Measurements from ENCODE around the gene ENKD1.
A peak's percentile ranks its signal among the peaks of the same experiment; 100 is the strongest.

Gene ENKD1

DNA sequence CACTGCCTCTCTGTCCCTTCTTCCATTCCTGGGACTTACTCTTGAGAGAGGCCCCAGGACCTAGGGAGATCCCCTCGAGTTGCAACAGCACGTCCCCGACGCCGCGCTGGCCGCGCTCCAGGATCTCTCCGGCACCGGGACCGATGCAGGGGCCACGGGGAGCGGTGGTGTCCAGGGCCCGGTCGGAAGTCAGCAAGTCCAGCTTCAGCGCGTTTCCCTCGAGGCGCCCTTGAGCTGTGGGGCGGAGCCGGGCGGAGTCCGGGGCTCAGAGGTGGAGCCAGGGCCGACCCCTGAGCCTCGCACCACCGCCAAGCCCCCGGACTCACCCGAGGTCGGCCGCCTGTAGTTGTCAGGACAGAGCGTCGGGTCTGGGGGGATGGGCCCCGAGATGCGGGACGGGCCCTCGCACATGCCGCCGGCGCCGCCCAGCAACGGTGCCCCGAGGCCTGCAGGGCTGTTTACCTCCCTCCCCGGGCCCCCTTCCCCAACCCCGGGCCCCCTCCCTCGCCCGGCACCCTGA, 458 bp downstream of the ENKD1 start:
- H3K4me1 ChIP-seq (ENCODE audit: control insufficient read depth, insufficient read depth, low read depth, low read length), result peaks cover 26% of the 10 kb centered on the region
- H3K18ac ChIP-seq (ENCODE audit: low read depth in 1 of 2, low read length in 2 of 2), result peak overlapping the region in 1 of 2 experiments; percentile 18
- H3K4me2 ChIP-seq (ENCODE audit: low read length, poor library complexity, severe bottlenecking), result peak overlapping the region; percentile 79
- 2% methylated on average over 43 of the region's 46 CpGs for WGBS
- peak; percentile 67 for DNase-seq
- H2BK15ac ChIP-seq (ENCODE audit: low read depth, poor library complexity, severe bottlenecking), result peak overlapping the region; percentile 26
- H3K4ac ChIP-seq (ENCODE audit: low read depth in 1 of 2, low read length in 2 of 2), result peak overlapping the region in 1 of 2 experiments; percentile 42
- H3K36me3 ChIP-seq (ENCODE audit: control insufficient read depth in 1 of 2, insufficient read depth in 2 of 2, low read depth in 1 of 2, low read length in 2 of 2), result peaks cover 25 to 27% of the 10 kb centered on the region in 2 experiments
- H3K9me3 ChIP-seq (ENCODE audit: control insufficient read depth, low read length), result no peaks in the 10 kb centered on the region
- peak overlapping the region; percentile 2 for H4K8ac ChIP-seq (ENCODE audit: low read length)
- H3K79me1 ChIP-seq (replicated peaks; ENCODE audit: low read length, poor library complexity, severe bottlenecking), result peaks cover 3% of the 10 kb centered on the region
- H2AK5ac ChIP-seq (ENCODE audit: low read length, severe bottlenecking), result no peak overlapping the region
- H4K91ac ChIP-seq (ENCODE audit: low read length), result no peak overlapping the region
- no peak overlapping the region for H2BK120ac ChIP-seq (ENCODE audit: low read depth, low read length)
- peak overlapping the region; percentile 62 for H2AFZ ChIP-seq (ENCODE audit: low read depth, low read length)
- H3K14ac ChIP-seq (ENCODE audit: low read length in 2 of 2), result no peak overlapping the region
- H3K23ac ChIP-seq (ENCODE audit: low read length in 2 of 2), result no peak overlapping the region
- no peak overlapping the region for H2BK5ac ChIP-seq (ENCODE audit: low read depth, low read length, poor library complexity, severe bottlenecking)
- peak overlapping the region; percentile 73 to 85 for H3K4me3 ChIP-seq (ENCODE audit: insufficient read depth in 1 of 2, low read depth in 1 of 2, low read length in 2 of 2)
- no peaks in the 10 kb centered on the region for H3K27me3 ChIP-seq (ENCODE audit: control insufficient read depth in 1 of 2, insufficient read depth in 1 of 2, low read length in 2 of 2)
- no peak overlapping the region for H3K27ac ChIP-seq (ENCODE audit: low read length, poor library complexity, severe bottlenecking)
- H3K9ac ChIP-seq (ENCODE audit: low read length), result peak overlapping the region; percentile 93
- no peak overlapping the region for H2BK12ac ChIP-seq (ENCODE audit: low read length in 2 of 2)

DNA sequence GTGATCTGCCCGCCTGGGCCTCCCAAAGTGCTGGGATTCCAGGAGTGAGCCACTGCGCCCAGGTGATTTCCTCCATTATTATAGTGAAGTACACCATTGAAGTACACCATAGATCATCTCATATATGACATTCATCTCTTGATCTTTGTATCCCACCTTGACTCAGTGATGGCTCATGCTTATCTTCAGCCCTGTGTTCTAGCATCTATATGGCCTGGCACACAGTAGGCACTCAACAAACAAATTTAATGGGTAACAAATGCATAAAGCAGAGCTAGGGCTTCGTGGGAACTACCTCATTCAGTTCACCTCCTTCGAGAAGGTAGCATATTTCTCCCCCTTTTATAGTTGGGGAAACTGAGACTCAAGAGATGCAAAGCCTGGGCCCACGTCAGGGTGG, 952 bp downstream of the ENKD1 start:
- Histone ChIP-seq H4K8ac (ENCODE audit: low read length) (no peak overlapping the region), H3K23ac (ENCODE audit: low read length in 2 of 2) (no peak overlapping the region), H2BK12ac (ENCODE audit: low read length in 2 of 2) (no peak overlapping the region), H2BK120ac (ENCODE audit: low read depth, low read length) (no peak overlapping the region), H3K18ac (ENCODE audit: low read depth in 1 of 2, low read length in 2 of 2) (no peak overlapping the region), H3K27ac (ENCODE audit: low read length, poor library complexity, severe bottlenecking) (no peak overlapping the region), H3K36me3 (ENCODE audit: control insufficient read depth in 1 of 2, insufficient read depth in 2 of 2, low read depth in 1 of 2, low read length in 2 of 2) (peaks cover 25 to 27% of the 10 kb centered on the region in 2 experiments), H3K4me2 (ENCODE audit: low read length, poor library complexity, severe bottlenecking) (peak overlapping the region; percentile 79), H2BK5ac (ENCODE audit: low read depth, low read length, poor library complexity, severe bottlenecking) (no peak overlapping the region), H3K79me1 (replicated peaks; ENCODE audit: low read length, poor library complexity, severe bottlenecking) (peaks cover 3% of the 10 kb centered on the region), H3K4ac (ENCODE audit: low read depth in 1 of 2, low read length in 2 of 2) (peak overlapping the region in 1 of 2 experiments; percentile 42), H3K4me1 (ENCODE audit: control insufficient read depth, insufficient read depth, low read depth, low read length) (peaks cover 29% of the 10 kb centered on the region), H2BK15ac (ENCODE audit: low read depth, poor library complexity, severe bottlenecking) (no peak overlapping the region), H3K14ac (ENCODE audit: low read length in 2 of 2) (no peak overlapping the region), H2AK5ac (ENCODE audit: low read length, severe bottlenecking) (no peak overlapping the region), H4K91ac (ENCODE audit: low read length) (no peak overlapping the region), H3K4me3 (ENCODE audit: insufficient read depth in 1 of 2, low read depth in 1 of 2, low read length in 2 of 2) (peak overlapping the region in 1 of 2 experiments; percentile 85), H3K9me3 (ENCODE audit: control insufficient read depth, low read length) (no peaks in the 10 kb centered on the region), H2AFZ (ENCODE audit: low read depth, low read length) (no peak overlapping the region), H3K27me3 (ENCODE audit: control insufficient read depth in 1 of 2, insufficient read depth in 1 of 2, low read length in 2 of 2) (no peaks in the 10 kb centered on the region), H3K9ac (ENCODE audit: low read length) (peak overlapping the region; percentile 93)
- no peak for DNase-seq
- WGBS, result 80% methylated on average over 5 of the region's 5 CpGs

DNA sequence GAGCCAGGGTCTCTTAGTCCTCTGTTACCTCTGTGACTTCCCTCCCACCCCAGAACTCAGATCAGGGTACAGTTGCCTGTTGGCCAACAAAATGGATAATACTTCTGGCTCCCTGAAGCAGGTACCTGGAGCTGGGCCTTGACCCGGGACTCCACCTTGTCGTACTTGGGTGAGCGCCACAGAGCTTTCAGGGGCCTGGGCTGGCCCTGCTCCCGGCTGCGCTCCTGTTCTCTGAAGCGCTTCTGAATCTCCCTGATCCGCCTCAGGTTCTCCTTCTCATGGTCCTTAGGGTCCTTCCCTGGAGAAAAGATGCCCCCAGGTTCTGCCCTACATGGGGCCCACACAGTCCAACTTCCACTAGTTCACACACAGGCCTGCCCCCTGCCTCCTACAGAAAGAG, 1.7 kb downstream of the ENKD1 start:
- Histone ChIP-seq H2BK15ac (ENCODE audit: low read depth, poor library complexity, severe bottlenecking) (no peak overlapping the region), H3K4me3 (ENCODE audit: insufficient read depth in 1 of 2, low read depth in 1 of 2, low read length in 2 of 2) (no peak overlapping the region), H3K9me3 (ENCODE audit: control insufficient read depth, low read length) (no peaks in the 10 kb centered on the region), H4K91ac (ENCODE audit: low read length) (no peak overlapping the region), H2AK5ac (ENCODE audit: low read length, severe bottlenecking) (no peak overlapping the region), H3K4me2 (ENCODE audit: low read length, poor library complexity, severe bottlenecking) (no peak overlapping the region), H3K9ac (ENCODE audit: low read length) (no peak overlapping the region), H3K4me1 (ENCODE audit: control insufficient read depth, insufficient read depth, low read depth, low read length) (peaks cover 29% of the 10 kb centered on the region), H3K27ac (ENCODE audit: low read length, poor library complexity, severe bottlenecking) (no peak overlapping the region), H2BK12ac (ENCODE audit: low read length in 2 of 2) (no peak overlapping the region), H2AFZ (ENCODE audit: low read depth, low read length) (no peak overlapping the region), H4K8ac (ENCODE audit: low read length) (no peak overlapping the region), H3K36me3 (ENCODE audit: control insufficient read depth in 1 of 2, insufficient read depth in 2 of 2, low read depth in 1 of 2, low read length in 2 of 2) (peaks cover 25 to 27% of the 10 kb centered on the region in 2 experiments), H2BK5ac (ENCODE audit: low read depth, low read length, poor library complexity, severe bottlenecking) (no peak overlapping the region), H3K27me3 (ENCODE audit: control insufficient read depth in 1 of 2, insufficient read depth in 1 of 2, low read length in 2 of 2) (no peaks in the 10 kb centered on the region), H3K18ac (ENCODE audit: low read depth in 1 of 2, low read length in 2 of 2) (no peak overlapping the region), H3K79me1 (replicated peaks; ENCODE audit: low read length, poor library complexity, severe bottlenecking) (peaks cover 3% of the 10 kb centered on the region), H3K14ac (ENCODE audit: low read length in 2 of 2) (no peak overlapping the region), H3K23ac (ENCODE audit: low read length in 2 of 2) (no peak overlapping the region), H3K4ac (ENCODE audit: low read depth in 1 of 2, low read length in 2 of 2) (no peak overlapping the region), H2BK120ac (ENCODE audit: low read depth, low read length) (no peak overlapping the region)
- 97% methylated on average over 7 of the region's 7 CpGs for WGBS
- no peak for DNase-seq

DNA sequence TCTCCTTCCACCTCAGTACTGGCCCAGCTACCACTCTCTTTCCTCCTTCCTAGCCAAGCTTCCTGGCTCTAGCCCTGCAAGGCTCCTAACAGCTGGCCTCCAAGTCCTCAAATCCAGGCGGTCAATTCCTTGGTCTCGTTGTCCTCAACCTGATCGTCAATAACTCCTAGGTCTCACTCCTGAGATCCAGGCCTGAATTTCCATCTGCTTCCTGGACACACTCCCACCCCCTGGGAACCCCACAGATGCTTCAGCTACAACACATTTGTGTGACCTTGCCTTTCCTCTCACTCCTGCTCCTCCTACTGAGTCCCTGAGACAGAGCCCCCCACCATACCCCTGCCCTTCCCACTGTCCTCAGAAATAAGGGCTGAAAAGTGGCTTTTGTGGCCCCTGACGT, 2.3 kb downstream of the ENKD1 start:
- Histone ChIP-seq H4K8ac (ENCODE audit: low read length) (no peak overlapping the region), H2BK12ac (ENCODE audit: low read length in 2 of 2) (no peak overlapping the region), H2AK5ac (ENCODE audit: low read length, severe bottlenecking) (no peak overlapping the region), H3K9ac (ENCODE audit: low read length) (no peak overlapping the region), H3K23ac (ENCODE audit: low read length in 2 of 2) (no peak overlapping the region), H3K27ac (ENCODE audit: low read length, poor library complexity, severe bottlenecking) (no peak overlapping the region), H2BK120ac (ENCODE audit: low read depth, low read length) (no peak overlapping the region), H4K91ac (ENCODE audit: low read length) (no peak overlapping the region), H3K27me3 (ENCODE audit: control insufficient read depth in 1 of 2, insufficient read depth in 1 of 2, low read length in 2 of 2) (no peaks in the 10 kb centered on the region), H3K4me2 (ENCODE audit: low read length, poor library complexity, severe bottlenecking) (no peak overlapping the region), H2BK5ac (ENCODE audit: low read depth, low read length, poor library complexity, severe bottlenecking) (no peak overlapping the region), H3K9me3 (ENCODE audit: control insufficient read depth, low read length) (no peaks in the 10 kb centered on the region), H3K18ac (ENCODE audit: low read depth in 1 of 2, low read length in 2 of 2) (no peak overlapping the region), H2AFZ (ENCODE audit: low read depth, low read length) (no peak overlapping the region), H3K36me3 (ENCODE audit: control insufficient read depth in 1 of 2, insufficient read depth in 2 of 2, low read depth in 1 of 2, low read length in 2 of 2) (peaks cover 25 to 27% of the 10 kb centered on the region in 2 experiments), H3K79me1 (replicated peaks; ENCODE audit: low read length, poor library complexity, severe bottlenecking) (peaks cover 6% of the 10 kb centered on the region), H2BK15ac (ENCODE audit: low read depth, poor library complexity, severe bottlenecking) (no peak overlapping the region), H3K4me1 (ENCODE audit: control insufficient read depth, insufficient read depth, low read depth, low read length) (peaks cover 33% of the 10 kb centered on the region), H3K4ac (ENCODE audit: low read depth in 1 of 2, low read length in 2 of 2) (no peak overlapping the region), H3K14ac (ENCODE audit: low read length in 2 of 2) (no peak overlapping the region), H3K4me3 (ENCODE audit: insufficient read depth in 1 of 2, low read depth in 1 of 2, low read length in 2 of 2) (no peak overlapping the region)
- 94% methylated on average over 4 of the region's 4 CpGs for WGBS
- DNase-seq, result no peak

Data from mesenchymal stem cell (in vitro differentiated cells and primary cell).